GM20000 (cell line): Measurements from ENCODE around the gene KCNT2.

ENCODE experiments used
- DNase-seq: peaks from one replicate; pipeline ENCODE4 v3.0.0; 2012; ENCODE audit warnings: low spot score
- TF ChIP-seq, protein P1 (sequence below): IDR thresholded peaks from 2 replicates; pipeline ENCODE4 v1.5.1; 2012; ENCODE audit warnings: mild to moderate bottlenecking, control low read depth; ENCODE audit errors: extremely low read depth, missing control alignments

The KCNT2 gene

DNA sequence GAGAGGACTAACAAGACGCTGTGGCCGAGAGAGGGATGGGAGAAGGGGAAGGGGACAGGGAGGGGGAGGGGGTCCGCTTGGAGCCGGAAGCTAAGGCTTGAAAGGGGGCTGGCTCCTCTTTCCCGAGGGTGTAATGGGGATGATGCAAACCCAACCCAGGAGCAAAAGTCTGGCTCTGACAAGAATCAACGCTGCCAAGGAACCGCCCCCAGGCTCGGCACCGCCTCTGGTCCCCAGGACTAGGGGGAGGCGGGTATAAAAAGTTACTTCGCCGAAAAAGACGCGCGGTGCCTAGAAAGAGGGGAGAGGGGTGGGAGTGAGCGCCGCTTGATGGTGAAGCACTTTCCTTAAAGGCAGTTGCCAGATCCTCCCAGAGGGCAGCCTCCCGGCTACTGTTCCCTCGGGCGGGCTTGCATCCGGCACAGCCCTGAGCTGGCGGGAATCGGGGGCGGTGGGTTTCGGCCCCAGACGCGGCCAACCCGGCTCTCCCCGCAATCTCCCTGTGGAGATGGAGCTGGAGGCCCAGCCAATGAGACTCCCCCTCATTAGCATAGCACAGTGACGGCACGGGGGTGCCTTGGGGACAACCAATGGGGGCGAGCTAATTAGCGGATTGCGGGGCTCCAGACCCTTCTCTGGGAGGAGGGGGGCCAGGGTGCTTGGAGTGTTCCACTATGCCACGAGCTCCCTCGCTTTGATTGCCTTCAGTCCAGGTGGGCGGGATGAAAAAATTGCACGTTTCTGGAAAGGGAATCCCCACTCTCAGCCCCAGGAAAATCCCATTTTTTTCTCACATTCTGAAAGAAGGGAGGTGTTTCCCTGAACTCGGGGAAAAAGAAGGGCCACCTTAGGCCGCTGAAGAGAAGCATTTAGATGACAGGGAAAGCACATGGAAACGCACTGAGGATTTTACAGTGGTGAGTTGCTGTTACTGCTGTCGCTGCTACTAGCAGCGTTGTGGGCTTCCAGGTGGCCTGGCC, at the start of gene KCNT2:
TSS of gene KCNT2 (minus strand) at position 51 of the 980 bp plus-strand sequence. CDS start 131 bp downstream, outside the sequence.
- no peak for DNase-seq
- TF ChIP-seq, protein P1, sequence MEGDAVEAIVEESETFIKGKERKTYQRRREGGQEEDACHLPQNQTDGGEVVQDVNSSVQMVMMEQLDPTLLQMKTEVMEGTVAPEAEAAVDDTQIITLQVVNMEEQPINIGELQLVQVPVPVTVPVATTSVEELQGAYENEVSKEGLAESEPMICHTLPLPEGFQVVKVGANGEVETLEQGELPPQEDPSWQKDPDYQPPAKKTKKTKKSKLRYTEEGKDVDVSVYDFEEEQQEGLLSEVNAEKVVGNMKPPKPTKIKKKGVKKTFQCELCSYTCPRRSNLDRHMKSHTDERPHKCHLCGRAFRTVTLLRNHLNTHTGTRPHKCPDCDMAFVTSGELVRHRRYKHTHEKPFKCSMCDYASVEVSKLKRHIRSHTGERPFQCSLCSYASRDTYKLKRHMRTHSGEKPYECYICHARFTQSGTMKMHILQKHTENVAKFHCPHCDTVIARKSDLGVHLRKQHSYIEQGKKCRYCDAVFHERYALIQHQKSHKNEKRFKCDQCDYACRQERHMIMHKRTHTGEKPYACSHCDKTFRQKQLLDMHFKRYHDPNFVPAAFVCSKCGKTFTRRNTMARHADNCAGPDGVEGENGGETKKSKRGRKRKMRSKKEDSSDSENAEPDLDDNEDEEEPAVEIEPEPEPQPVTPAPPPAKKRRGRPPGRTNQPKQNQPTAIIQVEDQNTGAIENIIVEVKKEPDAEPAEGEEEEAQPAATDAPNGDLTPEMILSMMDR, result no peak

GRCh38 chr1:196655494-196655893, 47.3 kb upstream of the KCNT2 start:
- no peak for DNase-seq
- TF ChIP-seq, protein P1, result no peak

DNA sequence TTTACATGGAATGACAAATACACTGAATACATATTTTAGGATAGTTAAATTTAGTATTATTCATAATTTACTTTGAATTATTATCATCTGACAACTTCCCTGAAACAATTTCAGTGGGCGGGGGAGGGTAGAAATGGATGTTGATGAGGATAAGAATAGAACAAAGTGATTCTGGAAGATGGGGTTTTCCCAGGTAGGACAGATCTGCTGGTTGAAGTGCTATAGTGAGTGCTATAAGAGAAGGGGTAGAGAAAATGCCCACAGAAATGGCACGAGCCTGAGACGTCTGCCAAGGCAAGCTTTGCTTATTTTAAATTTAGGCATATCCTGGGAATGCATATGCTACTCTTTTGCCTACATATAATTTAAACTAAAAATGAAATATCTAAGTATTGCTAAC, 46.8 kb upstream of the KCNT2 start:
- DNase-seq, result no peak
- TF ChIP-seq, protein P1, result no peak

GRCh38 chr1:196654271-196654670, 46.0 kb upstream of the KCNT2 start:
- TF ChIP-seq, protein P1, result no peak

GRCh38 chr1:196651637-196652215, 43.5 kb upstream of the KCNT2 start, which contains the start of gene CFH:
CFH (plus strand) TSS chr1:196652043; CDS start chr1:196652118, 75 bp downstream.
- DNase-seq, result no peak
- TF ChIP-seq, protein P1, result no peak

More at GRCh38 chr1:196654271-196654670, 46.0 kb upstream of the KCNT2 start:
- no peak for DNase-seq

- TF ChIP-seq, protein P1, result no peak
- no peak for DNase-seq
Measured at GRCh38 chr1:196651079-196651478, 42.8 kb upstream of the KCNT2 start.

GRCh38 chr1:196650403-196650802, 42.2 kb upstream of the KCNT2 start:
- DNase-seq, result no peak
- TF ChIP-seq, protein P1, result no peak
